ENCODE data around the gene SLC25A25.

The SLC25A25 gene

DNA sequence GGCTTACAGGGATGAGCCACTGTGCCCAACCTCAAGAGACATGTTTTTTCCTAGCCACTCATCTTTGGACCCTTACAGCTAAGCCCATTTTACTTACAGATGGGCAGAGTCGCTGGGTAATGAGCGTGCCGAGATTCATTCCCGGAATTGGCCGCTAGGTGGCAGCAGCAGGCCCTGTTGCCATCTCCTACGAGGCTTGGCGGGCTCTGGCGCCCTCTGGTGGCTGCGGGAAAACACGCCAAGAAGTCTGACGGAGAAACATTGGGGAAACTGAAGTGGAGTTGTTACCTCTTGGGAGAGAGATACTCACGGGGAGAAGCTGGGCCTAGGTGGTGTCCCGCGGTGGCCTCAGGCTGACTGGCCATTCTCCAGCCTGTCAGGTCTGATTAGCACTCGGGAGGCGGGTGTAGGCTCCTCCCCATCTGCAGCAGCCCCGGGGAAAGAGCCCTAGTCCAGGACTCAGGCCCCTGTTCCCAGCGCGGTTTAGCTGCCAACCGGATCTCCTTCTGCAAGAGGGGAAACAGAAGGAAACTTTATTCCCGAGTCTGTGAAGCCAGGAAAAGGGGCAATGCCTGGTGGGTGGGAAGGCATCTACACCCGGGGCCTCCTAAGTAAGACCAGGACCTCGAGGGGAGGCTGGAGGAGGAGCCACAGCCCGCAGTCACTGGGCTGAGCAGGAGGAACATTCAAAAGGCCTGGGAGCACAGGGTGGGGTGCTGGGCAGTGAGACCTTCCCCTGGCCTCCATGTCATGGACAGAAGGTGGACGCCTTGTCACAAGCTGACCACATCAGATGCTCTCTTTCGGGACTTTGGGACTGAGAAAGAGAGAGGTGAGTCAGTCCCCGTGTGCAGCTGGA is 49.8 kb downstream of the SLC25A25 start:
- peaks cover 5% of the 10 kb centered on the region for H3K4me1 ChIP-seq (ENCODE audit: control insufficient read depth, insufficient read depth, low read length, poor library complexity, severe bottlenecking)
- H3K9me3 ChIP-seq (ENCODE audit: control insufficient read depth, low read length) = no peaks in the 10 kb centered on the region
- peaks cover 31% of the 10 kb centered on the region for H3K36me3 ChIP-seq (ENCODE audit: control insufficient read depth, insufficient read depth, low read length)
- no peaks in the 10 kb centered on the region for H3K27me3 ChIP-seq (replicated peaks; ENCODE audit: control insufficient read depth, insufficient read depth, low read length, poor library complexity, severe bottlenecking)
- H3K27ac ChIP-seq (ENCODE audit: insufficient read depth, low read length, poor library complexity, severe bottlenecking) = no peak overlapping the region
- peak; percentile 81 to 93 (median 91) for DNase-seq
- H3K4me3 ChIP-seq (ENCODE audit: insufficient read depth, low read depth, low read length, poor library complexity, severe bottlenecking) = no peak overlapping the region

DNA sequence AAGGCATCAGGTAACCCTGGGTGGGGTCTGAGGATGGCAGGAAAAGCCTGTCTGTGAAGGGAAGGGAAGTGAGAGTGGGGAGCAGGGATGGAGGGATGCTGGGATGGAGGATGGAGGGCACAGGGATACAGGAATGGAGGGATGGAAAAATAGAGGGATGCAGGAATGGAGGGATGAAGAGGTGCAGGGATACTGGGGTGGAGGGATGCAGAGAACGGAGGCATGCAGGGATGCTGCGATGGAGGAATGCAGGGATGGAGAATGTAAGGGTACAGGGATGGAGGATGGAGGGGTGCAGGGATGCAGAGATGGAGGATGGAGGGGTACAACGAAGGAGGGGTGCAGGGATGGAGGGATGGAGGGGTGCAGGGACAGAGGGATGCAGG is 50.4 kb downstream of the SLC25A25 start:
- no peaks in the 10 kb centered on the region for H3K27me3 ChIP-seq (replicated peaks; ENCODE audit: control insufficient read depth, insufficient read depth, low read length, poor library complexity, severe bottlenecking)
- H3K4me1 ChIP-seq (ENCODE audit: control insufficient read depth, insufficient read depth, low read length, poor library complexity, severe bottlenecking) = peaks cover 5% of the 10 kb centered on the region
- no peak overlapping the region for H3K4me3 ChIP-seq (ENCODE audit: insufficient read depth, low read depth, low read length, poor library complexity, severe bottlenecking)
- H3K9me3 ChIP-seq (ENCODE audit: control insufficient read depth, low read length) = no peaks in the 10 kb centered on the region
- no peak overlapping the region for H3K27ac ChIP-seq (ENCODE audit: insufficient read depth, low read length, poor library complexity, severe bottlenecking)
- H3K36me3 ChIP-seq (ENCODE audit: control insufficient read depth, insufficient read depth, low read length) = peaks cover 33% of the 10 kb centered on the region
- DNase-seq = no peak

DNA sequence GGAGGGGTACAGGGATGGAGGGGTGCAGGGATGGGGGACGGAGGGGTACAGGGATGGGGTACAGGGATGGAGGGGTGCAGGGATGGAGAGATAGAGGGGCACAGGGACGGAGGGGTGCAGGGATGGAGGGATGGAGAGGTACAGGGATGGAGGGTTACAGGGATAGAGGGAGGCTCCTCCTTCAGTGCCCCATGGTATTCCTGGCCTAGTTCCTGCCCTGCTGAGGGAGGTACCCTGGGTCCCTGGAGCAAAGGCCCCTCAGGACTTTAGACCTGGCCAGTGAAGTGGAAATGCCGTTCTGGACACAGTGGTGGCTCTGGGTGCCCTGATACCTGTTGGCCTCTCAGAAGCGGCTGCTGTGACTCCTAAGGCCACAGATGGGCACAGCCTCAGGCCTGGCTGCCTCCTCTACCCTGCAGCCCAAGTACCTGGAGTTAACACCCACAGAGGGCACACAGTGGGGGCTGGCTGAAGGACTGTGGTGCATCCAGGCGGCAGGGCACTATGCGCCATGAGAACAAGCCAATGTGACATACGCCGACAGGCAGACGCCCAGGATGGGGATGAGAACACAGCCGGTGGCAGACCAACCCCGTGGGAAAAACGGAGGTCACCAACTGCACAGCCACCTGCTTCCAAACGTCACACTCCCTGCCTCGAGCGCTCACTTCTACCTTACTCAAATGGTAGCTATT is 51.1 kb downstream of the SLC25A25 start:
- no peak for DNase-seq
- Histone ChIP-seq H3K36me3 (ENCODE audit: control insufficient read depth, insufficient read depth, low read length) (peaks cover 26% of the 10 kb centered on the region), H3K27ac (ENCODE audit: insufficient read depth, low read length, poor library complexity, severe bottlenecking) (no peak overlapping the region), H3K9me3 (ENCODE audit: control insufficient read depth, low read length) (no peaks in the 10 kb centered on the region), H3K4me3 (ENCODE audit: insufficient read depth, low read depth, low read length, poor library complexity, severe bottlenecking) (no peak overlapping the region), H3K4me1 (ENCODE audit: control insufficient read depth, insufficient read depth, low read length, poor library complexity, severe bottlenecking) (peaks cover 5% of the 10 kb centered on the region), H3K27me3 (replicated peaks; ENCODE audit: control insufficient read depth, insufficient read depth, low read length, poor library complexity, severe bottlenecking) (no peaks in the 10 kb centered on the region)

DNA sequence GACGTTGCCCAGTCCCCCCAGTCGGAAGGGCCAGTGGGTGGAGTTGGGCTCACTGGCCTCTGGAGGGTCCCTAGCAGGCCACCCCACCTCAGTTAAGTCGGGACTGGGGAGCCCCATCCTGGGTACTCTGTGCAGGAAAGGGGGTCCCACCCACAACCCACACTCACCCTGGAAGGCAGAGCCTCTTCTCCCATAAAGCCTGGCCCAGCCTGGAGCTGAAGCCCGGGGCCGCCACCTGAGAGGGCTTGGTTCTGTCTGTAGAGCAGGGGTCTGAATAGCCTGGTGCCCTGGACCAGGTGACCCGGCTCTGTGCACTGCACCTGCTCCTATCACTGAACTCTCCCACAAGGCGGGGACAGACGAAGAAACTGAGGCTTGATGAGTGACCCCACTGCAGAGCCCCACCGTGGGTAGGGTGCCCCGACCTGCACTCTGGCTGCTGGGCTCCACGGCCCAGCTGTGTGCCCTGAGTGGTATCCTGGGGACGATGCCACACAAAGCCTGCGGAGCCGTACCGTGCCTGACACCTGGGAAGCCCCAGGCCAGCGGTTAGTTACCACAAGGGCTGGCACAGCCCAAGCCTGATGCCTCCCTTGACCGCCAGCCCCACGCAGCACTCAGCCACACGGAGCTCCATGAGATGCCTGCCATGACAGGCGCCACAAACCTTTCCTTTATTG is 52.2 kb downstream of the SLC25A25 start:
- no peak overlapping the region for H3K27ac ChIP-seq (ENCODE audit: insufficient read depth, low read length, poor library complexity, severe bottlenecking)
- H3K4me3 ChIP-seq (ENCODE audit: insufficient read depth, low read depth, low read length, poor library complexity, severe bottlenecking) = no peak overlapping the region
- H3K9me3 ChIP-seq (ENCODE audit: control insufficient read depth, low read length) = no peaks in the 10 kb centered on the region
- DNase-seq = no peak
- no peaks in the 10 kb centered on the region for H3K27me3 ChIP-seq (replicated peaks; ENCODE audit: control insufficient read depth, insufficient read depth, low read length, poor library complexity, severe bottlenecking)
- H3K36me3 ChIP-seq (ENCODE audit: control insufficient read depth, insufficient read depth, low read length) = peaks cover 29% of the 10 kb centered on the region
- H3K4me1 ChIP-seq (ENCODE audit: control insufficient read depth, insufficient read depth, low read length, poor library complexity, severe bottlenecking) = peaks cover 8% of the 10 kb centered on the region

DNA sequence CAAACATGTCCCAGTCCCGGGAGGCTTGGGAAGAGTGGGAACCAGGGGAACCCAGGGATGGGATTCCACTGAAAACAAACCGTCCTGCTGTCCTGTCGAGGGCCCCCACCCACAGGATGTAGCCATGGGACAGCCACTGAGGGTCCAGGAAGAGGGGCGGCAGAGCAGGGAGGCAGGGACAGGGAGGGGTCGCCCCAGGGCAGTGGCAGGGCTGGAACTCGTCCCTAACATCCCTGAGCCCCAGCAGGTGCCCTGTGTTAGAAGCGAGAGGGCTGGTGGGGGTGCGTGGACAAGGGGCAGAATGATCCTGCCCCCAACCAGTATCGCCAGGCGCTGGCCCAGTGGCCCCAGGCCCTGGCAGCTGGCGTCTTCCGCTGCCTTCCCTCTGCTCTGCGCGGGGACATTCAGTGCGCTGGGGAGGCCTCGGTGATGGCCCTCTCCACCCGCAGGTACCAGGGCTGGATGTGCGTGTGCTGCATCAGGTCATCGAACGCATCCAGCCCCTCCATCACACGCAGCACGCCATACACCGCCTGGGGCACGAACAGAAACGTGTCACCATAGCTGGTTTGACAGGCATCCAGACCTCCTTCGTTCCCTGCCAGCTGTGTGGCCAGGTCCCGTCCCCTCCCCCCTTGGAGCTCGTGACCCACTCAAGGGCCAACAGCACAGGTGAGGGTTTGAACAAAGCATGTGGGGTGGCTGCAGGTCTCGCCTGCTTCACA is 52.9 kb downstream of the SLC25A25 start:
- Histone ChIP-seq H3K36me3 (ENCODE audit: control insufficient read depth, insufficient read depth, low read length) (peaks cover 29% of the 10 kb centered on the region), H3K9me3 (ENCODE audit: control insufficient read depth, low read length) (no peaks in the 10 kb centered on the region), H3K4me3 (ENCODE audit: insufficient read depth, low read depth, low read length, poor library complexity, severe bottlenecking) (no peak overlapping the region), H3K27me3 (replicated peaks; ENCODE audit: control insufficient read depth, insufficient read depth, low read length, poor library complexity, severe bottlenecking) (no peaks in the 10 kb centered on the region), H3K27ac (ENCODE audit: insufficient read depth, low read length, poor library complexity, severe bottlenecking) (no peak overlapping the region), H3K4me1 (ENCODE audit: control insufficient read depth, insufficient read depth, low read length, poor library complexity, severe bottlenecking) (peaks cover 11% of the 10 kb centered on the region)
- no peak for DNase-seq

DNA sequence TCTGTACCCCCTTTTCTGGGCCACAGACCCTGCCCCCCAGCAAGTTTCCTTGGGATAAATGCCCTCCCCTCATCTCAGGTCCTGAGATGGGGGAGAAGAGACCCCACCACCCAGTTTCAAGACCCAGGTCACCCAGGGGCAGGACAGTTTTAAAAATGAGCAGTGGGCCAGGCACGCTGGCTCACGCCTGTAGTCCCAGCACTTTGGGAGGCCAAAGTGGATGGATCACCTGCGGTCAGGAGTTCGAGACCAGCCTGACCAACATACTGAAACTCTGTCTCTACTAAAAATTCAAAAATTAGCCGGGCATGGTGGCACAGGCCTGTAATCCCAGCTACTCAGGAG is 53.4 kb downstream of the SLC25A25 start:
- Histone ChIP-seq H3K4me3 (ENCODE audit: insufficient read depth, low read depth, low read length, poor library complexity, severe bottlenecking) (no peak overlapping the region), H3K27me3 (replicated peaks; ENCODE audit: control insufficient read depth, insufficient read depth, low read length, poor library complexity, severe bottlenecking) (no peaks in the 10 kb centered on the region), H3K9me3 (ENCODE audit: control insufficient read depth, low read length) (no peaks in the 10 kb centered on the region), H3K4me1 (ENCODE audit: control insufficient read depth, insufficient read depth, low read length, poor library complexity, severe bottlenecking) (peaks cover 17% of the 10 kb centered on the region), H3K36me3 (ENCODE audit: control insufficient read depth, insufficient read depth, low read length) (peaks cover 29% of the 10 kb centered on the region), H3K27ac (ENCODE audit: insufficient read depth, low read length, poor library complexity, severe bottlenecking) (no peak overlapping the region)
- DNase-seq = no peak

DNA sequence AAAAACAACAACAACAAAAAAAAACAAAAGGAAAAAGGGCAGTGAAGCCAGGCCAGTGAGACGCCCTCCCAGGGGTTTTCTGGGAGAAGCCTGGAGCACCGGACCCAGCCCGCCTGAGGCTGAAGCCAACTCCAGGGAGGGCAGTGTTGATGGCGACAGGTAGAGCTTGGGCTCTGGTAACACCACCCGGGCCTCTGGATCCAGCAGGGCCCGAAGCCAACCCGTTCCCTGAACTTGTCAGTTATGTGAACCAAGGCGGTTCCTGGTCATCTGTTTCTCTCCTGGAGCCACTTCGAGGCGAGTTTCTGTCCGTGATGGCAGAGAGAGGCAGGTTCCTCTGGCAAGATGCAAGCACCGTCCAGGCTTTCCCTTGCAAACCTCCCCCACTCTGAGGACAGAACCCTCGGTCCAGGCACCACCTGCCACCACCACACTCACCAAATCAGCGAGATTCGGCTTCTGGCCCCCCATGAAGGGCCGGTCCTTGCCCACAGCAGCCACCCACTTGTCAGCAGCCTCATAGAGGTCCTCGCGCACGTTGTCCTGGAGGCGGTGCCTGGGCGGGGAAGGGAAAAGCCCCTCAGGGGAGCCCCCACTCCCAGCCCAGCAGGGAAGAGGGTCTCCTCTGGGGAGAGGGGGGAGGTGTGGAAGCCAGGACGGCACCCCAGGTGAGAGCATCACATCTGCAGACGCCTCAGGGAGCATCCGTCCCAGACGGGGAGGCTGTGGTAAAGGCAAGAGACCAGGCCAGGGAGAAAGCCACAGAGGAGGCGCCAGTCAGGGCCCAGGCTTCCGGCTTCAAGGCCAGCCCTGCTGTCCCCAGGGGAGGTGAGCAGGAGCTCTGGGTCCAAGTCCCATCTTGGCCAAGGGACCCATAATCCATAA is 54.1 kb downstream of the SLC25A25 start:
- peaks cover 29% of the 10 kb centered on the region for H3K36me3 ChIP-seq (ENCODE audit: control insufficient read depth, insufficient read depth, low read length)
- no peak for DNase-seq
- H3K27ac ChIP-seq (ENCODE audit: insufficient read depth, low read length, poor library complexity, severe bottlenecking) = no peak overlapping the region
- H3K9me3 ChIP-seq (ENCODE audit: control insufficient read depth, low read length) = no peaks in the 10 kb centered on the region
- peaks cover 23% of the 10 kb centered on the region for H3K4me1 ChIP-seq (ENCODE audit: control insufficient read depth, insufficient read depth, low read length, poor library complexity, severe bottlenecking)
- H3K4me3 ChIP-seq (ENCODE audit: insufficient read depth, low read depth, low read length, poor library complexity, severe bottlenecking) = no peak overlapping the region
- H3K27me3 ChIP-seq (replicated peaks; ENCODE audit: control insufficient read depth, insufficient read depth, low read length, poor library complexity, severe bottlenecking) = no peaks in the 10 kb centered on the region

DNA sequence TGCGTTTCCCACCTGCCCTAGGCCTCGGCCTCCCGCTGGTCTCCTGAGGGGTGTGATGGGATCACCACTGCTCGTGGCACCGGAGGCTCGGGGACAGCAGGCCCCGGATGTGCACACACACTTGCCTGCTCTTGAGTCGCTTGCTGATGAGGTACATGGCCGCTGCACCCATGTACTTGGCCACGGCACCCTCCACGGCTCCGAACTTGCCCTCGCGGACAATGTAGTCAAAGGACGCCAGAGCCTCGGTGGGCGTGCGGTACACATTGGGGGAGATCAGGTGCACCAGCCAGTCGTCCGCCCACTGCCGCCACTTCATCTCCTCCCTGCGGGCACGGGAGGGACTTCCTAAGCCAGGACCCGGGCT is 54.8 kb downstream of the SLC25A25 start:
- no peaks in the 10 kb centered on the region for H3K9me3 ChIP-seq (ENCODE audit: control insufficient read depth, low read length)
- H3K4me3 ChIP-seq (ENCODE audit: insufficient read depth, low read depth, low read length, poor library complexity, severe bottlenecking) = no peak overlapping the region
- DNase-seq = no peak
- peaks cover 29% of the 10 kb centered on the region for H3K36me3 ChIP-seq (ENCODE audit: control insufficient read depth, insufficient read depth, low read length)
- H3K27ac ChIP-seq (ENCODE audit: insufficient read depth, low read length, poor library complexity, severe bottlenecking) = no peak overlapping the region
- peaks cover 22% of the 10 kb centered on the region for H3K4me1 ChIP-seq (ENCODE audit: control insufficient read depth, insufficient read depth, low read length, poor library complexity, severe bottlenecking)
- no peaks in the 10 kb centered on the region for H3K27me3 ChIP-seq (replicated peaks; ENCODE audit: control insufficient read depth, insufficient read depth, low read length, poor library complexity, severe bottlenecking)

DNA sequence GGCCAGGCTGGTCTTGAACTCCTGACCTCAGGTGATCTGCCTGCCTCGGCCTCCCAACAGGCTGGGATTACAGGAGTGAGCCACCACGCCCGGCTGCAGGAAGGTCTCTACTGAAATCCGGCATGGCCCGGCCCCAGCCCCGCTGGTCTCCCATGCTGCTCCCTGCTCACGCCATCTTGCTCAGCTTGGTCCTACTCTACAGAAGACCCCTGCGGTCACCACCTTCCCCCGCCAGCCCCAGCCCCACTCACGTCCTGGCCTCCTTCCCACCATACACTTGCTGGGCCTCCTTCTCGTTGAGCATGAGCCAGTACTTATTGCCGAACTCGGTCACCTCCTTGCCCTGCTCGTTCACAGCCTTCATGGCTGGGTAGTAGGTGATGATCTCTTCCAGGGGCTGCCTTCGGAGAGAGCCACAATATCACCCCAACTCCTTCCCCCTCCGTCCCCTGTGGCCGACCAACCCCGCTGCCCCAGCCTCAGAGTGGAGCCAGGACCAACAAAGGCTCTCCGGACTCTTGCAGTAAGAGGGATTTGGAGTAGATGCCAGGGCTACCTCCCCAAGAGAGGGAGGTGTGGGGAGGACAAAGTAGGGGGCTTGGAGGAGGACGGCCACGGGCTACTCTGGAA is 55.5 kb downstream of the SLC25A25 start:
- Histone ChIP-seq H3K4me1 (ENCODE audit: control insufficient read depth, insufficient read depth, low read length, poor library complexity, severe bottlenecking) (peaks cover 22% of the 10 kb centered on the region), H3K27ac (ENCODE audit: insufficient read depth, low read length, poor library complexity, severe bottlenecking) (no peak overlapping the region), H3K4me3 (ENCODE audit: insufficient read depth, low read depth, low read length, poor library complexity, severe bottlenecking) (no peak overlapping the region), H3K27me3 (replicated peaks; ENCODE audit: control insufficient read depth, insufficient read depth, low read length, poor library complexity, severe bottlenecking) (no peaks in the 10 kb centered on the region), H3K36me3 (ENCODE audit: control insufficient read depth, insufficient read depth, low read length) (peaks cover 29% of the 10 kb centered on the region), H3K9me3 (ENCODE audit: control insufficient read depth, low read length) (no peaks in the 10 kb centered on the region)
- no peak for DNase-seq
